GM23338 (cell line): ENCODE data around the gene MRPS27. TPM values are rescaled to one million over a fixed set of nuclear protein-coding genes. Genes with fewer than 3 reads are reported as not detected.

ENCODE experiments used
- ATAC-seq: fragments of 200-7000 bp; cut with Tn5 transposase; 3 replicates; pipeline ENCODE4 v1.9.1; 2020
- DNase-seq: peaks from one replicate; pipeline ENCODE4 v3.0.0-alpha.2; 2015; ENCODE audit warnings: low spot score
- H2AFZ ChIP-seq: fragments of 200-600 bp; sonication (generic); 2 replicates; pipeline ENCODE4 v1.8.0; 2016; ENCODE audit warnings: antibody characterized with exemption, mild to moderate bottlenecking, moderate library complexity
- H3F3A ChIP-seq: fragments of 200-600 bp; sonication (generic); replicated peaks from 2 replicates; pipeline ENCODE4 v1.8.0; 2017; ENCODE audit warnings: antibody characterized with exemption, mixed run types, low read depth
- H3K27ac ChIP-seq: fragments of 200-600 bp; sonication (generic); 2 replicates; pipeline ENCODE4 v1.6.1; 2016; ENCODE audit warnings: low read depth
- H3K27me3 ChIP-seq: fragments of 200-600 bp; sonication (generic); 2 replicates; pipeline ENCODE4 v1.8.0; 2016; ENCODE audit warnings: mild to moderate bottlenecking, mixed run types, moderate library complexity; ENCODE audit not compliant: insufficient read depth
- H3K36me3 ChIP-seq: fragments of 200-600 bp; sonication (generic); 2 replicates; pipeline ENCODE4 v1.8.0; 2016; ENCODE audit warnings: mild to moderate bottlenecking; ENCODE audit not compliant: insufficient read depth
- H3K4me1 ChIP-seq: fragments of 200-600 bp; sonication (generic); 2 replicates; pipeline ENCODE4 v1.8.0; 2016; ENCODE audit warnings: mild to moderate bottlenecking, moderate library complexity; ENCODE audit not compliant: insufficient read depth
- H3K4me2 ChIP-seq: fragments of 200-600 bp; sonication (generic); 2 replicates; pipeline ENCODE4 v1.7.1; 2017; ENCODE audit warnings: mixed run types
- H3K4me3 ChIP-seq: fragments of 200-600 bp; sonication (generic); 2 replicates; pipeline ENCODE4 v1.6.1; 2016; ENCODE audit warnings: mixed run types
- H3K79me2 ChIP-seq: fragments of 200-600 bp; sonication (generic); replicated peaks from 2 replicates; pipeline ENCODE4 v1.8.0; 2017; ENCODE audit warnings: mild to moderate bottlenecking; ENCODE audit not compliant: insufficient read depth
- H3K9me2 ChIP-seq: fragments of 200-600 bp; sonication (generic); 2 replicates; pipeline ENCODE4 v1.8.0; 2017; ENCODE audit not compliant: insufficient read depth
- H4K20me1 ChIP-seq: fragments of 200-600 bp; sonication (generic); replicated peaks from 2 replicates; pipeline ENCODE4 v1.8.0; 2017; ENCODE audit warnings: mild to moderate bottlenecking; ENCODE audit not compliant: insufficient read depth
- H3K27ac Mint-ChIP-seq: 2 replicates; pipeline ENCODE4 v1.8.0; 2020; ENCODE audit warnings: inconsistent platforms, mild to moderate bottlenecking, moderate library complexity, mixed read lengths
- H3K27me3 Mint-ChIP-seq: 3 replicates; pipeline ENCODE4 v1.8.0; 2022; ENCODE audit warnings: low read depth, mild to moderate bottlenecking, moderate library complexity, mixed read lengths, inconsistent platforms; ENCODE audit not compliant: insufficient read depth, poor library complexity
- H3K36me3 Mint-ChIP-seq: 3 replicates; pipeline ENCODE4 v1.8.0; 2021; ENCODE audit warnings: low read depth, mild to moderate bottlenecking, inconsistent platforms, moderate library complexity, mixed read lengths
- H3K4me1 Mint-ChIP-seq: 3 replicates; pipeline ENCODE4 v1.8.0; 2020; ENCODE audit warnings: mild to moderate bottlenecking, inconsistent platforms, mixed read lengths
- H3K4me3 Mint-ChIP-seq: 3 replicates; pipeline ENCODE4 v1.8.0; 2021; ENCODE audit warnings: moderate library complexity, mild to moderate bottlenecking, inconsistent platforms, mixed read lengths
- H3K9me3 Mint-ChIP-seq: 3 replicates; pipeline ENCODE4 v1.8.0; 2020; ENCODE audit warnings: moderate library complexity, mild to moderate bottlenecking, inconsistent platforms, mixed read lengths
- CREB1 ChIP-seq: fragments of 250-450 bp; sonication (Bioruptor Pico); IDR thresholded peaks from 2 replicates; pipeline ENCODE4 v1.5.0; 2020; ENCODE audit warnings: low read depth, mild to moderate bottlenecking, moderate library complexity
- ETS1 ChIP-seq: IDR thresholded peaks from 2 replicates; pipeline ENCODE4 v1.6.1; 2016; ENCODE audit warnings: antibody characterized with exemption
- EZH2 ChIP-seq: fragments of 200-600 bp; sonication (generic); IDR thresholded peaks from one replicate; pipeline ENCODE4 v1.8.0; 2017; ENCODE audit warnings: antibody characterized with exemption, mild to moderate bottlenecking, low read depth; ENCODE audit not compliant: unreplicated experiment
- EZH2phosphoT487 ChIP-seq: fragments of 200-600 bp; sonication (generic); IDR thresholded peaks from one replicate; pipeline ENCODE4 v1.8.1; 2018; ENCODE audit warnings: antibody characterized with exemption; ENCODE audit not compliant: unreplicated experiment
- REST ChIP-seq: IDR thresholded peaks from one replicate; pipeline ENCODE4 v1.6.1; 2018; ENCODE audit warnings: antibody characterized with exemption; ENCODE audit not compliant: unreplicated experiment
- ZNF114 ChIP-seq: fragments of 250-450 bp; sonication (Bioruptor Pico); IDR thresholded peaks from 2 replicates; pipeline ENCODE4 v1.5.0; 2020; ENCODE audit warnings: mild to moderate bottlenecking, moderate library complexity
- ZNF331 ChIP-seq: fragments of 250-450 bp; sonication (Bioruptor Pico); IDR thresholded peaks from 2 replicates; pipeline ENCODE4 v1.5.0; 2020; ENCODE audit warnings: low read depth, mild to moderate bottlenecking, moderate library complexity
- ZNF462 ChIP-seq: fragments of 250-450 bp; sonication (Bioruptor Pico); IDR thresholded peaks from 2 replicates; pipeline ENCODE4 v1.5.0; 2020; ENCODE audit warnings: mild to moderate bottlenecking, moderate library complexity
- polyA plus RNA-seq: library from polyadenylated mRNA; unstranded; fragments of >200 nt; fragmentation: Nextera tagmentation; extraction: Ambion mirVana; gene quantifications from 2 replicates; pipeline ENCODE4 v1.2.1, GENCODE V29; 2016
- total RNA-seq: library from RNA; depleted of rRNA; stranded (reverse); fragments of >200 nt; shearing (Covaris generic); gene quantifications from 2 replicates; pipeline ENCODE4 v1.2.3, GENCODE V29; 2014

MRPS27 gene
- total and polyA plus RNA-seq, 2 experiments from 2014 or later = 53.2 to 141 TPM

GRCh38 chr5:72205431-72206009 lies 114.5 kb downstream of the MRPS27 start:
- no peak for ATAC-seq
- peaks cover 25% of the 10 kb centered on the region for H3K36me3 ChIP-seq
- no peaks in the 10 kb centered on the region for H4K20me1 ChIP-seq
- Mint-ChIP-seq H3K27me3 (peaks cover 1% of the 10 kb centered on the region), H3K36me3 (peaks cover 52% of the 10 kb centered on the region), H3K4me3 (no peak overlapping the region), H3K27ac (peak overlapping the region; percentile 68; the same call in 1 of the 2 replicates), H3K4me1 (peaks cover 36% of the 10 kb centered on the region), H3K9me3 (no peaks in the 10 kb centered on the region)
- no peaks in the 10 kb centered on the region for H3K9me2 ChIP-seq
- H3F3A ChIP-seq = no peaks in the 10 kb centered on the region
- no peaks in the 10 kb centered on the region for H3K79me2 ChIP-seq
- H3K4me3 ChIP-seq = no peak overlapping the region
- H3K27ac ChIP-seq = peak overlapping the region; percentile 61; the same call in 1 of the 2 replicates
- no peaks in the 10 kb centered on the region for H3K27me3 ChIP-seq
- H3K4me1 ChIP-seq = peaks cover 23% of the 10 kb centered on the region
- TF ChIP-seq ETS1 (no peak), REST (no peak), EZH2phosphoT487 (no peak), EZH2 (no peak), CREB1 (CRISPR knock-in tag) (no peak), ZNF114 (no peak), ZNF462 (CRISPR knock-in tag) (no peak), ZNF331 (CRISPR knock-in tag) (no peak)
- DNase-seq = no peak
- H2AFZ ChIP-seq = no peak overlapping the region
- no peak overlapping the region for H3K4me2 ChIP-seq
